Endothelial cell of umbilical vein (primary cell): ENCODE results near the gene CHTOP. TPM values are rescaled to one million over a fixed set of nuclear protein-coding genes. Genes with fewer than 3 reads are reported as not detected.

ENCODE experiments used
- BruUV-seq: library from RNA; stranded (reverse); fragments of 400-500 nt; replicated peaks from 2 replicates; lab custom pipeline; 2021; lab: Mats Ljungman, UMichigan
- CTCF ChIA-PET: fragments of 300-600, 350-600 bp; sonication (Branson Sonifier 250); formaldehyde crosslinking; loops from one replicate; lab custom pipeline; 2021; ENCODE audit warnings: antibody characterized with exemption, inconsistent platforms; lab: Charles Lee
- POLR2A ChIA-PET: fragments of 300-600, 350-600 bp; sonication (Branson Sonifier 250); formaldehyde crosslinking; loops from one replicate; lab custom pipeline; 2021; ENCODE audit warnings: antibody characterized with exemption, inconsistent platforms; lab: Charles Lee
- DNase-seq: peaks from one replicate; pipeline ENCODE4 v3.0.0-alpha.2; 2011; ENCODE audit warnings: low read depth, low spot score
- FAIRE-seq: peaks from 2 replicates; lab custom pipeline; 2011; peaks lifted over from hg19 to GRCh38; lab: Jason Lieb, UNC
- H2AFZ ChIP-seq: 2 replicates; pipeline ENCODE4 v1.6.0; 2012; ENCODE audit warnings: low read depth, low read length, control low read depth, inconsistent platforms
- H3K27ac ChIP-seq: 2 replicates; pipeline ENCODE4 v1.5.1; 2011; ENCODE audit warnings: low read depth, mild to moderate bottlenecking, control low read depth, low read length, moderate library complexity; ENCODE audit not compliant: insufficient read depth
- H3K27me3 ChIP-seq, 2 experiments: 2 replicates each; pipeline versions ENCODE4 v1.6.0 to v1.6.1; 2011; ENCODE audit warnings: low read length in 2 of 2, mixed read lengths in 1 of 2; ENCODE audit not compliant: control insufficient read depth in 2 of 2, insufficient read depth in 2 of 2
- H3K36me3 ChIP-seq, 2 experiments: 2 replicates in 1 of 2; 3 replicates in 1 of 2; pipeline ENCODE4 v1.5.1; 2011; ENCODE audit warnings: low read length in 2 of 2, mild to moderate bottlenecking in 1 of 2, moderate library complexity in 1 of 2; ENCODE audit not compliant: control insufficient read depth in 2 of 2, insufficient read depth in 2 of 2; ENCODE audit errors: extremely low read depth in 1 of 2
- H3K4me1 ChIP-seq: 3 replicates; pipeline ENCODE4 v1.5.1; 2011; ENCODE audit warnings: mild to moderate bottlenecking, low read length; ENCODE audit not compliant: control insufficient read depth, insufficient read depth; ENCODE audit errors: extremely low read depth
- H3K4me2 ChIP-seq: 2 replicates; pipeline ENCODE4 v1.6.1; 2011; ENCODE audit warnings: low read length, control low read depth, mixed read lengths; ENCODE audit not compliant: insufficient read depth
- H3K4me3 ChIP-seq, 3 experiments: fragments of 200-600 bp in 1 of 3; sonication (generic), shearing (Covaris generic) in 1 of 3; replicated peaks in 1 of 3; 2 replicates each; pipeline ENCODE4 v1.5.1; 2011 to 2016; ENCODE audit warnings: control low read depth in 3 of 3, low read length in 3 of 3, mild to moderate bottlenecking in 2 of 3, inconsistent platforms in 1 of 3, low read depth in 1 of 3, moderate library complexity in 1 of 3; ENCODE audit not compliant: insufficient read depth in 1 of 3
- H3K79me2 ChIP-seq: 2 replicates; pipeline ENCODE4 v1.6.0; 2012; ENCODE audit warnings: low read length, inconsistent platforms; ENCODE audit not compliant: control insufficient read depth, insufficient read depth
- H3K9ac ChIP-seq: replicated peaks from 2 replicates; pipeline ENCODE3; 2011; ENCODE audit warnings: low read length, control low read depth; ENCODE audit not compliant: insufficient read depth; ENCODE audit errors: extremely low read depth
- H3K9me1 ChIP-seq: replicated peaks from 3 replicates; pipeline ENCODE4 v1.6.0; 2011; ENCODE audit warnings: mild to moderate bottlenecking, low read length; ENCODE audit not compliant: control insufficient read depth, insufficient read depth; ENCODE audit errors: extremely low read depth
- H3K9me3 ChIP-seq: replicated peaks from 2 replicates; pipeline ENCODE4 v1.5.1; 2012; ENCODE audit warnings: low read length, inconsistent platforms; ENCODE audit not compliant: control insufficient read depth, insufficient read depth
- H4K20me1 ChIP-seq: replicated peaks from 2 replicates; pipeline ENCODE3; 2011; ENCODE audit warnings: mild to moderate bottlenecking, low read length; ENCODE audit not compliant: control insufficient read depth, insufficient read depth; ENCODE audit errors: extremely low read depth
- CTCF ChIP-seq, 2 donors: IDR thresholded peaks; 1 replicate in 1 of 2; 2 replicates in 1 of 2; pipeline ENCODE4 v1.5.1; 2011; ENCODE audit warnings: low read length in 2 of 2, mild to moderate bottlenecking in 2 of 2, moderate library complexity in 2 of 2, control low read depth in 1 of 2, inconsistent platforms in 1 of 2, low read depth in 1 of 2; ENCODE audit not compliant: insufficient read depth in 1 of 2; ENCODE audit errors: extremely low read depth in 1 of 2
- EZH2 ChIP-seq: IDR thresholded peaks from 2 replicates; pipeline ENCODE4 v1.6.1; 2012; ENCODE audit warnings: borderline replicate concordance, low read depth, mild to moderate bottlenecking, moderate library complexity, low read length, inconsistent platforms; ENCODE audit not compliant: severe bottlenecking
- FOS ChIP-seq: IDR thresholded peaks from 2 replicates; pipeline ENCODE4 v1.6.1; 2011; ENCODE audit warnings: mild to moderate bottlenecking, low read length, moderate library complexity, borderline replicate concordance; ENCODE audit not compliant: insufficient read depth
- GATA2 ChIP-seq: IDR thresholded peaks from 2 replicates; pipeline ENCODE4 v1.7.0; 2011; ENCODE audit warnings: low read depth, mild to moderate bottlenecking, moderate library complexity, mixed read lengths, low read length; ENCODE audit not compliant: insufficient read length, insufficient read depth
- JUN ChIP-seq: IDR thresholded peaks from 2 replicates; pipeline ENCODE4 v1.6.1; 2011; ENCODE audit warnings: borderline replicate concordance, low read depth; ENCODE audit not compliant: insufficient read length, insufficient read depth
- MAX ChIP-seq: IDR thresholded peaks from 2 replicates; pipeline ENCODE4 v1.6.1; 2011; ENCODE audit not compliant: insufficient read depth, insufficient read length
- MYC ChIP-seq: IDR thresholded peaks from one replicate; pipeline ENCODE4 v1.6.1; 2011; ENCODE audit warnings: mild to moderate bottlenecking, low read depth, low read length
- POLR2A ChIP-seq: IDR thresholded peaks from 2 replicates; pipeline ENCODE4 v1.6.1; 2012; ENCODE audit warnings: low read depth, mild to moderate bottlenecking, control low read depth, low read length
- POLR2AphosphoS5 ChIP-seq: IDR thresholded peaks from 2 replicates; pipeline ENCODE4 v1.6.1; 2012; ENCODE audit warnings: low read depth, mild to moderate bottlenecking, control low read depth, low read length, moderate library complexity; ENCODE audit not compliant: insufficient read depth
- dilution Hi-C: fragments of 300-500 bp; cut with MboI; formaldehyde crosslinking; loops from one replicate; pipeline ENCODE4 v1.15.0; 2019; ENCODE audit warnings: low sequenced_read_pairs; ENCODE audit not compliant: extremely low pct_ligation_motif_present
- intact Hi-C: fragments of 100-400 bp; cut with micrococcal nuclease; formaldehyde crosslinking; loops from one replicate; pipeline ENCODE4 v1.10.0; 2022
- polyA plus RNA-seq, 4 experiments: library from polyadenylated mRNA; depleted of rRNA in 3 of 4; stranded (reverse) in 3 of 4; unstranded in 1 of 4; fragments of >200 nt; gene quantifications; 2 replicates each; pipeline versions ENCODE4 v1.2.1 to v1.2.3, GENCODE V29; 2011 to 2012; ENCODE audit warnings: missing spikeins in 1 of 4
- total RNA-seq: library from RNA; stranded (reverse); gene quantifications from 2 replicates; pipeline ENCODE4 v1.2.3, GENCODE V29; 2021

CHTOP gene
- total and polyA plus RNA-seq, 2 donors (not counting 3 experiments of a cell fraction or from before 2014, with no cell fraction given) = 62.0 to 74.4 TPM

GRCh38 chr1:153642161-153642560 lies 8.3 kb downstream of the CHTOP start:
- DNase-seq = no peak
- no TSS peak for BruUV-seq
- Histone ChIP-seq H3K4me3 (no peak overlapping the region), H3K27ac (no peak overlapping the region), H2AFZ (no peak overlapping the region), H3K27me3 (no peaks in the 10 kb centered on the region), H3K4me1 (no peaks in the 10 kb centered on the region), H3K9ac (no peak overlapping the region), H3K4me2 (no peak overlapping the region), H3K9me3 (no peaks in the 10 kb centered on the region), H3K36me3 (peaks cover 48 to 53% of the 10 kb centered on the region in 2 experiments), H3K79me2 (peaks cover 27% of the 10 kb centered on the region), H4K20me1 (peaks cover 2% of the 10 kb centered on the region), H3K9me1 (no peaks in the 10 kb centered on the region)
- intact Hi-C loops = no loop called here
- TF ChIP-seq CTCF (IDR thresholded peaks at IDR 0.05; ENCODE audit: extremely low read depth in 1 of 2, insufficient read depth in 1 of 2, low read depth in 1 of 2, low read length in 2 of 2) (no peak), JUN (no peak), MYC (no peak), FOS (no peak), EZH2 (no peak), POLR2AphosphoS5 (no peak), MAX (no peak), POLR2A (no peak), GATA2 (no peak)
- FAIRE-seq = no peak
- POLR2A ChIA-PET = interaction anchor here (0.9 kb wide), 1 partner anchor 15 kb away, joined by 3 read pairs; the partner anchor contains the start of gene S100A13
- dilution Hi-C loops = no loop called here
- CTCF ChIA-PET = interaction anchor here (1.2 to 2.7 kb wide), 2 partner anchors 34 to 70 kb away, joined by 3 to 12 read pairs; no protein-coding TSS in a partner anchor
